ENCODE measurements around the gene SPPL2B.

DNA sequence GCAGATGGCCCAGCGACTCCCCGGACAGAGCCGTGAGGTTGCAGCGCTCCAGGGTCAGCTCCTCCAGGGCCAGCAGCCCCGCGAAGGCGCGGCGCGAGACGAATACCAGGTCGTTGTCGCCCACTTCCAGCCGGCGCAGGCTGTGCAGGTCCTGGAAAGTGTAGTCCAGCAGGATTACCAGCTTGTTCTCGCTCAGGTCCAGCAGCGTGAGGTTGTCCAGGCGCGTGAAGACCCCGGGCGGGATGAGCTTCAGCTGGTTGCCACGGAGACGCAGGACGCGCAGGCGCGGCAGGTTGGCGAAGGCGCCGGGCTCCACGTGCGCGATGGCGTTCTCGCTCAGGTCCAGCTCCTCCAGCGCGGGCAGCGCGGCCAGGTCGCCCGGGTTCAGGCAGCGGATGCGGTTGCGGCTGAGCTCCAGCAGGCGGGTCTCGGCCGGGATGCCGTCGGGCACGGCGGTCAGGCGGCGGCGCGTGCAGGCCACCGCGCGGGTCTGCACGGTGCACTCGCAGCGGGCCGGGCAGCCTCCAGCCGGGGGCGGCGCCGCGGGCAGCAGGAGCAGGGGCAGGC, 37.2 kb upstream of the SPPL2B start:
- TF ChIP-seq, protein P1, sequence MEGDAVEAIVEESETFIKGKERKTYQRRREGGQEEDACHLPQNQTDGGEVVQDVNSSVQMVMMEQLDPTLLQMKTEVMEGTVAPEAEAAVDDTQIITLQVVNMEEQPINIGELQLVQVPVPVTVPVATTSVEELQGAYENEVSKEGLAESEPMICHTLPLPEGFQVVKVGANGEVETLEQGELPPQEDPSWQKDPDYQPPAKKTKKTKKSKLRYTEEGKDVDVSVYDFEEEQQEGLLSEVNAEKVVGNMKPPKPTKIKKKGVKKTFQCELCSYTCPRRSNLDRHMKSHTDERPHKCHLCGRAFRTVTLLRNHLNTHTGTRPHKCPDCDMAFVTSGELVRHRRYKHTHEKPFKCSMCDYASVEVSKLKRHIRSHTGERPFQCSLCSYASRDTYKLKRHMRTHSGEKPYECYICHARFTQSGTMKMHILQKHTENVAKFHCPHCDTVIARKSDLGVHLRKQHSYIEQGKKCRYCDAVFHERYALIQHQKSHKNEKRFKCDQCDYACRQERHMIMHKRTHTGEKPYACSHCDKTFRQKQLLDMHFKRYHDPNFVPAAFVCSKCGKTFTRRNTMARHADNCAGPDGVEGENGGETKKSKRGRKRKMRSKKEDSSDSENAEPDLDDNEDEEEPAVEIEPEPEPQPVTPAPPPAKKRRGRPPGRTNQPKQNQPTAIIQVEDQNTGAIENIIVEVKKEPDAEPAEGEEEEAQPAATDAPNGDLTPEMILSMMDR (IDR thresholded peaks at IDR 0.05 in 8 of 11, conservative IDR thresholded peaks at IDR 0.05 in 3 of 11), result no peak
- no peak for TF ChIP-seq POLR2A (IDR thresholded peaks at IDR 0.05)
